Psoas muscle (tissue), 8 donors: Measurements from ENCODE around the gene GATA3. TPM values are rescaled to one million over a fixed set of nuclear protein-coding genes. Genes with fewer than 3 reads are reported as not detected.

Source experiments
- ATAC-seq, 4 donors: fragments of 200-7000 bp; cut with Tn5 transposase; one replicate each; pipeline ENCODE4 v1.9.1; 2020; ENCODE audit warnings: moderate library complexity in 3 of 4, mild to moderate bottlenecking in 2 of 4
- DNase-seq, 2 donors: peaks; one replicate each; pipeline ENCODE4 v3.0.0-alpha.2; 2020
- H3K27ac ChIP-seq: fragments of 200-600 bp; one replicate; pipeline ENCODE4 v1.8.0; 2022
- H3K27me3 ChIP-seq, 3 donors: fragments of 200-600 bp in 1 of 3; one replicate each; pipeline versions ENCODE4 v1.6.1 to v1.8.0; 2013 to 2022; ENCODE audit warnings: low read length in 2 of 3, mild to moderate bottlenecking in 2 of 3, moderate library complexity in 1 of 3; ENCODE audit not compliant: insufficient read depth in 3 of 3
- H3K36me3 ChIP-seq, 2 donors: fragments of 200-600 bp in 1 of 2; one replicate each; pipeline versions ENCODE4 v1.6.1 to v1.8.0; 2013 to 2022; ENCODE audit warnings: low read depth in 1 of 2, mild to moderate bottlenecking in 1 of 2, moderate library complexity in 1 of 2; ENCODE audit not compliant: insufficient read depth in 1 of 2
- H3K4me1 ChIP-seq: fragments of 200-600 bp; one replicate; pipeline ENCODE4 v1.8.0; 2022
- H3K4me3 ChIP-seq: fragments of 200-600 bp; one replicate; pipeline ENCODE4 v1.8.0; 2022; ENCODE audit warnings: mild to moderate bottlenecking
- H3K9me3 ChIP-seq: fragments of 200-600 bp; one replicate; pipeline ENCODE4 v1.8.0; 2022
- CTCF ChIP-seq: fragments of 200-600 bp; IDR thresholded peaks from one replicate; pipeline ENCODE4 v1.8.0; 2022; ENCODE audit warnings: antibody characterized with exemption
- WGBS, 3 donors: extraction: QIAGEN DNeasy Blood & Tissue Kit; methylation state at CpG; one replicate each; pipeline versions ENCODE4 v1.1.6 to v1.1.7; 2013; 5-methylcytosine and 5-hydroxymethylcytosine counted together
- intact Hi-C, 2 donors: fragments of 100-400 bp; cut with DNase I; formaldehyde crosslinking; loops; one replicate each; pipeline versions ENCODE4 v1.11.0 to v1.14.2; 2022
- polyA plus RNA-seq, 3 donors: library from polyadenylated mRNA; stranded (reverse); fragments of 200-250 nt; gene quantifications; one replicate each; pipeline ENCODE4 v1.2.3, GENCODE V29; 2013
- total RNA-seq, 4 donors: library from RNA; stranded (reverse); fragmentation: NEBNext Ultra II Directional in 2 of 4; extraction: Animal tissue kit (Norgen Biotek cat#: 25700) in 2 of 4; gene quantifications; one replicate each; pipeline versions ENCODE4 v1.2.1 to v1.2.4, GENCODE V29; 2021 to 2023
- donor health status: healthy with polysubstance abuse.
- donor health status: DM: no; HTN: no; CAD: no; lungs with moderate emphysema.
- donor health status: Bipolar disorder and iron deficiency.
- donor health status: healthy.
- donor health status: DM: yes; HTN: yes; CAD: no.
- donor health status: DM: no; HTN: no; CAD: no.
- donor health status: DM: no; HTN: no; CAD: no.
- donor health status: DM: yes; HTN: yes; CAD: no.

Gene GATA3
- total and polyA plus RNA-seq, 7 donors, result 0.64 to 1.8 (median 0.74) TPM

GRCh38 chr10:8116474-8116873 is 62.0 kb downstream of the GATA3 start:
- TF ChIP-seq CTCF, result no peak
- ATAC-seq, result no peak

DNA sequence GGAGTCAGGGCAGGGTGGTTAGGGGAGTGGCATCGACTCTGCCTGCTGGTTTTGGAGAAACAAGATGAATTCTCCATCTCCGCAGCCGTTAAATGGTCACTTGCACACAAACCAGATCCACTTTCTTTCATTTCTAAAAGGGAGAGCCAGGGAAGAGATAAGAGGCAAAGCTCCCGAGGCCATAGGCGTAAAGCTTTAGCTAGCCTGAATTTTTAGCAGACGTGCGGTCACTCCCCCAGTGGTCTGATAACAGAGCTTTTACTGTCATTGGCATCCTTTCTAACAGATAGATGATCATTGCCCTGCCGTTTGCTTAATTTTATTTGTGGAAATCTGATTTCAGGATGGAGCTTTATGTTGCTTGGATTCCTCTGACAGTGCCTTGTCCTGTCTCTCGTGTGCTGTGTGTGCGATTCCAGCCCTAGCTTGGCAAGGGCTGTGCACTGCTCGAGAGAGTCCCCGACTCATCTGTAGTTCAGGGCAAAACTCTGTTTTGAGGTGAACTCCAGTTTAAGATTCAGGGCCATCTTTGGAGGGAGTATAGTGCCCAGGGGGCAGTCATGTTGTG is 62.5 kb downstream of the GATA3 start:
- TF ChIP-seq CTCF, result no peak
- no peaks in the 10 kb centered on the region for H3K27me3 ChIP-seq
- no peaks in the 10 kb centered on the region for H3K36me3 ChIP-seq
- no peaks in the 10 kb centered on the region for H3K9me3 ChIP-seq
- no peak overlapping the region for H3K4me3 ChIP-seq
- intact Hi-C loops, result no loop called here
- 80 to 83% (median 80%) methylated on average over 12 of the region's 12 CpGs for WGBS, 3 donors
- ATAC-seq (no peak), DNase-seq (no peak)
- no peak overlapping the region for H3K27ac ChIP-seq
- H3K4me1 ChIP-seq, result no peaks in the 10 kb centered on the region

More at GRCh38 chr10:8116474-8116873, 62.0 kb downstream of the GATA3 start:
- intact Hi-C loops, result no loop called here
- Histone ChIP-seq H3K27ac (no peak overlapping the region), H3K4me3 (no peak overlapping the region), H3K27me3 (no peaks in the 10 kb centered on the region), H3K36me3 (no peaks in the 10 kb centered on the region), H3K4me1 (no peaks in the 10 kb centered on the region), H3K9me3 (no peaks in the 10 kb centered on the region)
- DNase-seq, result no peak
- 54 to 69% (median 65%) methylated on average over 5 of the region's 5 CpGs for WGBS, 3 donors

DNA sequence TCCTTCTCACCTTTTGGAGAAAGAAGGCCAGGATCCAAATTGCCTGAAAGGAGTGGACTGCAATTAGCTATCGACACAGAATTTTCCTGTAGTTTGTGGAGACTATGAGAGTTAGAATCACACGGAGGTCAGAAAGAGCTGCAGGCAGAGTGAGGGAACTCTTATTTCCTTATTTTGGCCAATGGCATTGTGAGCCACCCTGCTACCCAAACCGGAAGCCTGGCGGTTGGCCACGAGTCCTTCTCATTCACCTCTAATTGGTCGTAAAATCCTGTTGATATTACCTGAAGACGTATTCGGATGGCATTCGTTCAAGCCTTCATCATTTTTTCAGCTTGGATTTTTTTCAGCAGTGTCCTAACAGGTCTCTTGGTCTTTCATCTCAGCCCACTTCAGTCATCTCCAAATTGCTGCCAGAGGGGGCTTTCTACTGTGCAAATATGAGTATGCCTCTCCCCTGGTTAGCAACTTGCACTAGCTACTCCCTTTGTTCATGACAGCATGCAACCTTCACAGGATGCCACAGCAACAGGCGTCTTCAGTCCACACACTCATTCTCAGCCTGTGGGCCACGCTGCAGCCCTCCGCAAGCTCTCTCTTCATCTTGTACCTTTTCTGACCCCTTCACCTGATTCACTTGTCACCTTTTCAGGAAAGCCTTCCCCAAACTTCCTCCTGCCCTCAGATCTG is 66.9 kb downstream of the GATA3 start:
- intact Hi-C loops, result no loop called here

DNA sequence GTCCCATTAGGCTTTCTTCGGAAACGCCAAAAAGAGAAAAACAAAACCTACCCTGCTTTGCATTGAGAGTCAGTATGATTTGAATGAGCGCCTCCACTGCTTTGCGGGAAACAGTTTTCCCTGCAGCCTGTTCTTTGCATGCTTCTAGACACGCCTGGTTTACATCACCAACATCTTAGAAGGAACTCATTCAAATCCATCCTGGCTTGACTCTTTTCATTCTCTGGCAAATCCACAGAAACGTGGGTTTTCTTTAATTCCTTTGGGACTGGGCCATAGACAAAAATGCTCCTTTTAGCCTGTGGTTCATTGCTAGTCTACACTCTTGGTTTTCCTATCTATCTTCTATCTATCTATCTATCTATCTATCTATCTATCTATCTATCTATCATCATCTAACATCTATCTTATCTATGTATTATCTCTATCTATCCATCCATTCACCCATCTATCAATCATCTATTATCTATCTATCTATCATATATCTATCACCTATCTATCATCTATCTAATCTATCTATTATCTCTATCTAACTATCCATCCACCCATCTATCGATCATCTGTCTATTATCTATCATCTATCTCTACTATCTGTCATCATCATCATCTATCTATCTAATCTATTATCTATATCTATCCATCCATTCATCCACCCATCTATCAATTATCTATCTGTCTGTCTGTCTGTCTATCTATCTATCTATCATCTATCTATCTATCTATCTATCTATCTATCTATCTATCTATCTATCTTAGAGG is 68.3 kb downstream of the GATA3 start:
- no peak for ATAC-seq
- peaks cover 0 to 2% (median 0%) of the 10 kb centered on the region in 3 donors for H3K27me3 ChIP-seq
- no peak for DNase-seq
- TF ChIP-seq CTCF, result no peak
- H3K9me3 ChIP-seq, result no peaks in the 10 kb centered on the region
- intact Hi-C loops, result no loop called here
- no peaks in the 10 kb centered on the region for H3K4me1 ChIP-seq
- H3K4me3 ChIP-seq, result no peak overlapping the region
- WGBS, 3 donors, result 80 to 84% (median 83%) methylated on average over 7 of the region's 7 CpGs
- H3K36me3 ChIP-seq, result no peaks in the 10 kb centered on the region
- no peak overlapping the region for H3K27ac ChIP-seq

More for the DNA sequence above, 66.9 kb downstream of the GATA3 start:
- no peak for ATAC-seq
- TF ChIP-seq CTCF, result no peak
- Histone ChIP-seq H3K27me3 (peaks cover 0 to 2% (median 0%) of the 10 kb centered on the region in 3 donors), H3K4me3 (no peak overlapping the region), H3K36me3 (no peaks in the 10 kb centered on the region), H3K4me1 (no peaks in the 10 kb centered on the region), H3K27ac (no peak overlapping the region), H3K9me3 (no peaks in the 10 kb centered on the region)
- WGBS, 3 donors, result 74 to 80% (median 76%) methylated on average over 12 of the region's 12 CpGs
- DNase-seq, result no peak
